ENCODE data around the gene RDH12.

DNA sequence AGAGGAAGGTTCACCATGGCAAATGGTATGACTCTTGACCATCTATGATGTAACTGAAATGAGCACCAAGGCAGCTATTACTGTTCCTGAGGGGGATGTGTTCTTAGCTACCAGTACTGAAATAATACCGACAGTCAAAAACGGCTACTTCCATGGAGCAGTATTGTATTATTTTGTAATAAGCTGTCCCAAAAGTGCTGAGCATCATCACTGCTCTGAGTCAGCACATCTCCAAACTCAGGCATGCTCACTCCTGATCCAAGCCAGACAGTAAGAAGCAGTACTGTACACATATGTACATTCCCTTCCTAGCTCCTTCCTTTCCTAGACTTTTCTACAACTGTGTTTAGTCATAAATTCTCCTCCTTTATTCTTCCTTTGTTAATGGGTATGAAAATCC lies 35.8 kb upstream of the RDH12 start:
- TF ChIP-seq CTCF (conservative IDR thresholded peaks at IDR 0.05; ENCODE audit: low read depth, low read length), result no peak
- TF ChIP-seq EZH2 (IDR thresholded peaks at IDR 0.05; ENCODE audit: borderline replicate concordance, low read depth, low read length, poor library complexity, severe bottlenecking), result no peak

All from A673 (cell line).